NCI-H146 treated with DMSO at 0.1 percent for 48 hours (cell line): ENCODE data around the gene WIPI1.
"Not testable (repeated sequence)": the region's sequence is repeated elsewhere in the genome, so short reads cannot be mapped to it uniquely, and the experiment has no call there.

ENCODE experiments used
- DNase-seq: peaks from one replicate; lab custom pipeline; 2025; ENCODE audit not compliant: unreplicated experiment; lab: John Stamatoyannopoulos, UW

The WIPI1 gene

GRCh38 chr17:68420065-68420464 is 37.2 kb downstream of the WIPI1 start:
- DNase-seq = no peak

- DNase-seq = no peak
Measured at GRCh38 chr17:68418876-68419275, 38.4 kb downstream of the WIPI1 start.

GRCh38 chr17:68417317-68417716 is 40.0 kb downstream of the WIPI1 start:
- DNase-seq = no peak

- DNase-seq = not testable (repeated sequence)
Measured at GRCh38 chr17:68414901-68415300, 42.4 kb downstream of the WIPI1 start.

GRCh38 chr17:68413597-68414560 is 43.4 kb downstream of the WIPI1 start:
- DNase-seq = peak; percentile 16

- not testable (repeated sequence) for DNase-seq
Measured at GRCh38 chr17:68407656-68408055, 49.6 kb downstream of the WIPI1 start.

- not testable (repeated sequence) for DNase-seq
Measured at GRCh38 chr17:68403837-68404236, 53.5 kb downstream of the WIPI1 start.

GRCh38 chr17:68403122-68403521 is 54.2 kb downstream of the WIPI1 start:
- DNase-seq = no peak

- DNase-seq = no peak
Measured at GRCh38 chr17:68401288-68401687, 56.0 kb downstream of the WIPI1 start.

GRCh38 chr17:68400404-68400735 is 56.9 kb downstream of the WIPI1 start:
- no peak for DNase-seq

GRCh38 chr17:68399638-68400403 is 57.5 kb downstream of the WIPI1 start:
- no peak for DNase-seq

GRCh38 chr17:68398691-68399637 is 58.3 kb downstream of the WIPI1 start:
- peak; percentile 76 for DNase-seq

GRCh38 chr17:68397108-68397536 is 60.2 kb downstream of the WIPI1 start:
- no peak for DNase-seq

- no peak for DNase-seq
Measured at GRCh38 chr17:68396226-68397107, 60.8 kb downstream of the WIPI1 start.

- DNase-seq = no peak
Measured at GRCh38 chr17:68394608-68395331, 62.5 kb downstream of the WIPI1 start.

GRCh38 chr17:68391561-68392268 is 65.6 kb downstream of the WIPI1 start:
- DNase-seq = no peak

- DNase-seq = no peak
Measured at GRCh38 chr17:68390888-68391545, 66.3 kb downstream of the WIPI1 start.

GRCh38 chr17:68389041-68389440 is 68.3 kb downstream of the WIPI1 start:
- no peak for DNase-seq
